Mesothelial cell of epicardium (in vitro differentiated cells): ENCODE measurements around the gene LGR4. TPM values are rescaled to one million over a fixed set of nuclear protein-coding genes. Genes with fewer than 3 reads are reported as not detected.

ENCODE experiments used
- DNase-seq, 2 experiments: peaks; one replicate each; pipeline ENCODE4 v3.0.0; 2021; ENCODE audit warnings: low spot score in 2 of 2; ENCODE audit not compliant: unreplicated experiment in 2 of 2
- H3K27ac Mint-ChIP-seq: 2 replicates; pipeline ENCODE4 v1.8.0; 2021; ENCODE audit warnings: mixed read lengths
- H3K27me3 Mint-ChIP-seq: 2 replicates; pipeline ENCODE4 v1.8.0; 2021; ENCODE audit warnings: low read depth, mixed read lengths
- H3K36me3 Mint-ChIP-seq: 2 replicates; pipeline ENCODE4 v1.8.0; 2021; ENCODE audit warnings: mixed read lengths
- H3K4me1 Mint-ChIP-seq: 2 replicates; pipeline ENCODE4 v1.8.0; 2021; ENCODE audit warnings: mixed read lengths
- H3K4me3 Mint-ChIP-seq: 2 replicates; pipeline ENCODE4 v1.8.0; 2021; ENCODE audit warnings: mild to moderate bottlenecking, moderate library complexity, mixed read lengths
- H3K9me3 Mint-ChIP-seq: 2 replicates; pipeline ENCODE4 v1.8.0; 2021; ENCODE audit warnings: mixed read lengths
- total RNA-seq: library from RNA; stranded (reverse); gene quantifications from 3 replicates; pipeline ENCODE4 v1.2.1, GENCODE V29; 2021
- TF ChIP-seq, protein P1 (sequence below): fragments of 200-600 bp; sonication (generic); IDR thresholded peaks from one replicate; pipeline ENCODE4 v1.5.0; 2021; ENCODE audit warnings: antibody characterized with exemption; ENCODE audit not compliant: unreplicated experiment

Gene LGR4
- total RNA-seq, 1 donor from 2014 or later: 28.2 TPM

DNA sequence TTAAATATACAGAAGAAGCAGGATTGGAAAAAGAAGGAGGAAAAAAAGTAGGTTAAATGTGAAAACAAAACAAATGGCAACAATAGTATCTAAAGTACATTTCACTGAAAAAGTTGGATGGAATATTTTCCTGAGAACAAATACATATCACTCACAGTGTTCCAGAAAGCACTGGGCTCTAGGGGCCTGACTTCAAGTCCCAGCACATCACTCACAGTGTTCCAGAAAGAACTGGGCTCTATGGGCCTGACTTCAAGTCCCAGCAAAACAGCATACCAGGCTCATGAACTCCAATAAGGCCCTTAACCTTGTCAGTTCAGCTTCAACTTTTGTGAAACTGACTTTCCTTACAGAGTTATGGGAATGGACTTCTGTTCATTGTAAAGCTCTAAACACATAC is 63.5 kb downstream of the LGR4 start:
- TF ChIP-seq, protein P1, sequence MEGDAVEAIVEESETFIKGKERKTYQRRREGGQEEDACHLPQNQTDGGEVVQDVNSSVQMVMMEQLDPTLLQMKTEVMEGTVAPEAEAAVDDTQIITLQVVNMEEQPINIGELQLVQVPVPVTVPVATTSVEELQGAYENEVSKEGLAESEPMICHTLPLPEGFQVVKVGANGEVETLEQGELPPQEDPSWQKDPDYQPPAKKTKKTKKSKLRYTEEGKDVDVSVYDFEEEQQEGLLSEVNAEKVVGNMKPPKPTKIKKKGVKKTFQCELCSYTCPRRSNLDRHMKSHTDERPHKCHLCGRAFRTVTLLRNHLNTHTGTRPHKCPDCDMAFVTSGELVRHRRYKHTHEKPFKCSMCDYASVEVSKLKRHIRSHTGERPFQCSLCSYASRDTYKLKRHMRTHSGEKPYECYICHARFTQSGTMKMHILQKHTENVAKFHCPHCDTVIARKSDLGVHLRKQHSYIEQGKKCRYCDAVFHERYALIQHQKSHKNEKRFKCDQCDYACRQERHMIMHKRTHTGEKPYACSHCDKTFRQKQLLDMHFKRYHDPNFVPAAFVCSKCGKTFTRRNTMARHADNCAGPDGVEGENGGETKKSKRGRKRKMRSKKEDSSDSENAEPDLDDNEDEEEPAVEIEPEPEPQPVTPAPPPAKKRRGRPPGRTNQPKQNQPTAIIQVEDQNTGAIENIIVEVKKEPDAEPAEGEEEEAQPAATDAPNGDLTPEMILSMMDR: no peak
- H3K4me3 Mint-ChIP-seq: no peak overlapping the region
- H3K27me3 Mint-ChIP-seq: no peaks in the 10 kb centered on the region
- no peak for DNase-seq
- H3K9me3 Mint-ChIP-seq: no peaks in the 10 kb centered on the region
- H3K36me3 Mint-ChIP-seq: no peaks in the 10 kb centered on the region
- peaks cover 3% of the 10 kb centered on the region for H3K4me1 Mint-ChIP-seq
- no peak overlapping the region for H3K27ac Mint-ChIP-seq

DNA sequence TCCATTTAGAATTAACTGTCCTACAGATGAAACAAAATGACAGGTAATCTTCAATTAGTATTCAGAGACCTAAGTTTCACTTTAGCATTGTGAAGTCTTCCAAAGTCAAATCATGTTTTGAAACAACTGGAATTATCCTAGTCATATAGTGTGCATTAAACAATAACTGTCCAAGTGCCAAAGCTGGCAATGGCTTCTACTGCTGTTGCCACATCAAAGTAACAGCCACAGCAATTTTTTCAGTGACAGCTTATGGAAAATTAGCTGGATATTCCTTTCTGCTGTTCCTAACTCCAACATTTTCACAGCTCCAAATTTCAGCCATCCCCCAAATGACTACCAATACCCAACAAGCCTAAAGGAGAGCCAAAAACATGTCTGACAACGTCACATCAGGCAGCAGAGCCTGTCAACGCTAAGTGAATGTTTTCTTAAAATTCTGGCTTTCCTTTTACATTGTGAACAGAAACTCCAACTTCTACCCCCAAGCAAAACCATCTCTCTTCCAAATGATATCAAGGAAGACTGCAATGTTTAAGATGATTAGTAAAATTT is 64.3 kb downstream of the LGR4 start:
- TF ChIP-seq, protein P1: no peak
- Mint-ChIP-seq H3K27me3 (no peaks in the 10 kb centered on the region), H3K4me1 (no peaks in the 10 kb centered on the region), H3K9me3 (no peaks in the 10 kb centered on the region), H3K4me3 (no peak overlapping the region), H3K36me3 (no peaks in the 10 kb centered on the region), H3K27ac (no peak overlapping the region)
- DNase-seq: no peak

DNA sequence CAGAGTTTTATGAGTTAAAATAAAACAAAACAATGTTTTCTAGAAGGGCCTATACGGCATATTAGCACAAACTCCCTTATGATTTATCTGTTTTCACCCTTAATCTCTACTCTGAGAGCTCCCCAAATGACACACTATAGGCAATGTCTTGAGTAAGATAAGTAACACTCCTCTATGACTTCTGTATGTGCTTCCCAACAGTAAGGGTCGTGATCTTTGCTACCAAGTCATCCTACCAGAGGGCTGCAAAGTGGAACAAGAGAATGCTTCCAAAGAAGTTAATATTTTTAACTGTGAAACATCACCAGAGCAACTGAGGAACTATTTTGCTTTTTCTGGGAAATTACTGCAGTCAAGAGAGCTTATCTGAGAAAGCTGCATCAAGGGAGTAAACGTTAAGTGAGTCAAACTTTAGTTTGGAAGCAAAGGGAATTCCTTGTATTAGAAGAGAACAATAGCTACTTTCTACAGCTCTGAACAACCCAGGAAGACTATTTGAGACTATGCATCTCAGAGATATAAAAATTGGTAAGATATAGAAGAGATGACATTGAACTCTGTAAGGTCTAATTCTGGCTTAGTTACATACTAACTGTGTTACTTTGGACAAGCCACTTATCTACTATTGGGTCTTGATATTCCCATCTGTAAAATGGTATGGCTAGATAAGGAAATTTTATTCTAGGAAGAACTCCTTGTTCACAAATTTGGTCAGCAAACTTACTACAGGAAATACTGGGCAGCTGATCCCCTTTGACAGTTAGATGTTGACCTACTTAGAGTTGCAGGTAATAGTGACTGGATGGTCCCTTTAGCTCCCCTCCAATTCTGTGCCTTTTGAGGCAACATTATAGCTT is 65.9 kb downstream of the LGR4 start:
- no peak for DNase-seq
- peaks cover under 1% of the 10 kb centered on the region for H3K4me1 Mint-ChIP-seq
- TF ChIP-seq, protein P1: no peak
- no peaks in the 10 kb centered on the region for H3K36me3 Mint-ChIP-seq
- H3K27ac Mint-ChIP-seq: no peak overlapping the region
- H3K4me3 Mint-ChIP-seq: no peak overlapping the region
- H3K27me3 Mint-ChIP-seq: no peaks in the 10 kb centered on the region
- no peaks in the 10 kb centered on the region for H3K9me3 Mint-ChIP-seq

DNA sequence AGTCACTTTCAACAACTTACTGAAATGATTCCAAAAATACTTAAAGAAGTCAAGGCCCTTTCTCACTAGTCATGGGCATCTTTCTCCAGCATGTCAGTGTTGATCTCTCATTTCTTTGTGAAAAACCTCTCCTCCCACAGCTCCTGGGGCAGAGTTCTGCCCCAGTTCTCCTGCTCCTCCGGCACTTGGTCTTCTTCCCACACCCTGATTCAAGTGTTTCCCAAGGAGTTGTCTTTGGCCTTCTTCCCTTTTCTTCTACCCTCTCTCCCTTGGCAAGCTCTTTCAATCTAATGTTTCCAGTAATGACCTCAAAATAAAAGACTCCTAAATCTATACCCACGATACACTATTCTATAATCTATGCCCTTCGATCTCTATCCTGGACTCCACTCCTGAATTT is 67.5 kb downstream of the LGR4 start:
- Mint-ChIP-seq H3K27me3 (no peaks in the 10 kb centered on the region), H3K27ac (no peak overlapping the region), H3K4me1 (peaks cover 2% of the 10 kb centered on the region), H3K4me3 (no peak overlapping the region), H3K9me3 (no peaks in the 10 kb centered on the region), H3K36me3 (no peaks in the 10 kb centered on the region)
- DNase-seq: no peak
- TF ChIP-seq, protein P1: no peak

DNA sequence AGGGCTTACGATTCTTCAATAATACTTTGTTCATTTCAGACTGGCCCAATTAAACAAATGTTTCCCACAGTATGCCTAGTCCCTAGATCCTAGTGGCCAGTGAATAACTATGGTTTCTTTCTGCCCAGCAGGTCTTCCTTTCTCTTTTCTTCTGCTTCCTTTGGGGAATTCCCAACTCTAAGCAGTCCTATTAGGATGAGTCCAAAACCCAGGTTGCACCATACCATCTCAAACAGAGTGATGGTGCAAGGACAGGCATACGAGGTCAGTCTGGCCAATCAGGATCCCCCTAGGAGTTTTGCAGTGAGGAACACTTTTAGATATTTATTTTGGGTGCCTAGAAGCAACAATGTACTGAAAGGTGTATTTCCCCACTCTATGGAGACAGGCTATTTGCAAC is 68.2 kb downstream of the LGR4 start:
- no peak for DNase-seq
- H3K9me3 Mint-ChIP-seq: no peaks in the 10 kb centered on the region
- no peaks in the 10 kb centered on the region for H3K36me3 Mint-ChIP-seq
- no peak overlapping the region for H3K27ac Mint-ChIP-seq
- H3K4me3 Mint-ChIP-seq: no peak overlapping the region
- peaks cover 2% of the 10 kb centered on the region for H3K4me1 Mint-ChIP-seq
- TF ChIP-seq, protein P1: no peak
- no peaks in the 10 kb centered on the region for H3K27me3 Mint-ChIP-seq
